Mesendoderm (in vitro differentiated cells): ENCODE data around the gene KCNN2.

ENCODE experiments used
- DNase-seq: peaks from one replicate; pipeline ENCODE4 v3.0.0; 2013
- H2AK5ac ChIP-seq: 2 replicates; pipeline ENCODE4 v1.6.1; 2013; ENCODE audit warnings: low read length, inconsistent platforms
- H2BK120ac ChIP-seq: 2 replicates; pipeline ENCODE4 v1.6.1; 2013; ENCODE audit warnings: low read depth, mild to moderate bottlenecking, low read length, moderate library complexity, mixed read lengths
- H2BK15ac ChIP-seq: replicated peaks from 2 replicates; pipeline ENCODE4 v1.6.1; 2013; ENCODE audit warnings: low read depth, mild to moderate bottlenecking, moderate library complexity
- H2BK5ac ChIP-seq: 2 replicates; pipeline ENCODE4 v1.6.1; 2013; ENCODE audit warnings: low read length, inconsistent platforms
- H3K18ac ChIP-seq: 2 replicates; pipeline ENCODE4 v1.6.1; 2013; ENCODE audit warnings: mild to moderate bottlenecking, low read length, mixed read lengths
- H3K23ac ChIP-seq: one replicate; pipeline ENCODE4 v1.6.1; 2013; ENCODE audit warnings: low read length
- H3K27ac ChIP-seq: 2 replicates; pipeline ENCODE4 v1.5.1; 2013; ENCODE audit warnings: low read depth, mild to moderate bottlenecking, inconsistent platforms, low read length, moderate library complexity
- H3K27me3 ChIP-seq: 2 replicates; pipeline ENCODE4 v1.6.1; 2013; ENCODE audit warnings: low read length, control low read depth, mild to moderate bottlenecking, inconsistent platforms; ENCODE audit not compliant: insufficient read depth, poor library complexity
- H3K36me3 ChIP-seq: 2 replicates; pipeline ENCODE4 v1.6.1; 2013; ENCODE audit warnings: low read length, inconsistent platforms; ENCODE audit not compliant: control insufficient read depth, insufficient read depth
- H3K4ac ChIP-seq: one replicate; pipeline ENCODE4 v1.6.1; 2013; ENCODE audit warnings: low read depth, mild to moderate bottlenecking, low read length, moderate library complexity
- H3K4me1 ChIP-seq: 2 replicates; pipeline ENCODE4 v1.6.1; 2013; ENCODE audit warnings: low read depth, low read length, inconsistent platforms; ENCODE audit not compliant: control insufficient read depth
- H3K4me2 ChIP-seq: 2 replicates; pipeline ENCODE4 v1.6.1; 2013; ENCODE audit warnings: low read length
- H3K4me3 ChIP-seq: 2 replicates; pipeline ENCODE4 v1.5.1; 2013; ENCODE audit warnings: mild to moderate bottlenecking, low read length
- H3K56ac ChIP-seq: one replicate; pipeline ENCODE4 v1.6.1; 2013; ENCODE audit warnings: low read length
- H3K79me1 ChIP-seq: 2 replicates; pipeline ENCODE4 v1.6.1; 2013; ENCODE audit warnings: low read length, inconsistent platforms
- H3K79me2 ChIP-seq: 2 replicates; pipeline ENCODE4 v1.6.1; 2013; ENCODE audit warnings: mild to moderate bottlenecking, low read length; ENCODE audit not compliant: control insufficient read depth, insufficient read depth
- H3K9ac ChIP-seq: 2 replicates; pipeline ENCODE4 v1.6.1; 2013; ENCODE audit warnings: low read length, inconsistent platforms
- H4K5ac ChIP-seq: one replicate; pipeline ENCODE4 v1.6.1; 2013; ENCODE audit warnings: low read length
- H4K8ac ChIP-seq: one replicate; pipeline ENCODE4 v1.6.1; 2013; ENCODE audit warnings: low read depth, mild to moderate bottlenecking, control low read depth, low read length, moderate library complexity
- WGBS: extraction: QIAGEN DNeasy Blood & Tissue Kit; methylation state at CpG from one replicate; pipeline ENCODE4 v1.1.7; 2013; ENCODE audit warnings: low lambda C conversion rate, missing lambda C conversion rate; ENCODE audit not compliant: insufficient coverage; ENCODE audit errors: extremely low coverage; 5-methylcytosine and 5-hydroxymethylcytosine counted together

The KCNN2 gene

DNA sequence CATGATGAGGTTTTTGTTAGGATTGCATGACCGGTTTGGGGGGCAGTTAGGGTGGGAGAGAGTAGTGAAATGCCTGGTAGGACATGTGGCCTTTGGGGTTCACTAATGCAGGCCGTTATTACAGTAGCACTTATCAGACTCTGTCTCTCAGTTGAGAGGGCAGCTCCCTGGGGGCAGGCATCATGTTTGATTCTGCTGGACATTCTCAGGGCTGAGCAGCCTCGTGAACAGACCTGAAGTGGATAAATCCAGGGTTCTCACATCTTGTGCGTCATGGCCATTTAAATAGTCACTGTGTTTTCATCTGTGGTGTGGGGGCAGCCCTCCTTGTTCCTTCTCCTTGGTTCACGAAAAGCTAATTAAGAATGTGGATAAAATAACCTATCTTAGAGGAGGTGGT is 18.9 kb downstream of the KCNN2 start:
- Histone ChIP-seq H3K4me2 (no peak overlapping the region), H3K4me1 (no peaks in the 10 kb centered on the region), H3K36me3 (no peaks in the 10 kb centered on the region), H3K79me2 (no peaks in the 10 kb centered on the region), H3K9ac (no peak overlapping the region), H4K5ac (no peak overlapping the region), H3K4ac (no peak overlapping the region), H3K4me3 (no peak overlapping the region), H2BK5ac (no peak overlapping the region), H3K27me3 (no peaks in the 10 kb centered on the region), H4K8ac (no peak overlapping the region), H2BK120ac (no peak overlapping the region), H2AK5ac (no peak overlapping the region), H3K23ac (no peak overlapping the region), H3K27ac (no peak overlapping the region), H3K18ac (no peak overlapping the region), H3K56ac (no peak overlapping the region), H2BK15ac (no peak overlapping the region), H3K79me1 (no peaks in the 10 kb centered on the region)
- DNase-seq, result no peak
- WGBS, result no CpG with 5 or more reads among the region's 5 CpGs

DNA sequence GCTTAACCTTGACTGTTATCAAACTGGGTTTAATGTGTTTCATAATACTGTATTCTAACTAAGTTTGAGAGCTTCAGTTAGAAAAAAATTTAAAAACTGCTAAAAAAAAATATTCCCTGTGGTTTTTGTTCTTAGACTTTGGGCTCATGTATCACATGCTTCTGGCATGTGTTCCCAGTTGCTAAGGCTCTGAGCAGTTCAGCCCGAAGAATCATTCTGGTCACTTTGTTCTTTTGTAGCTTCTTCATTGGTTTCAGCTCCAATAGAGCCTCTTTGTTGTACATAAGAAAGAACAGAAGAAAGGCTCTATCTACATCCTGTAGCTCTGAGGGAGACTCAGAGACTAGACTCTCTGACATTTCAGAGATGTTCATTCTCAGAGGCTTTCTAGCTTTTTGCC is 25.6 kb downstream of the KCNN2 start:
- H3K4me2 ChIP-seq, result no peak overlapping the region
- H3K27me3 ChIP-seq, result no peaks in the 10 kb centered on the region
- no peak overlapping the region for H3K4me3 ChIP-seq
- H3K9ac ChIP-seq, result no peak overlapping the region
- H2BK120ac ChIP-seq, result no peak overlapping the region
- no peaks in the 10 kb centered on the region for H3K4me1 ChIP-seq
- H3K79me1 ChIP-seq, result no peaks in the 10 kb centered on the region
- WGBS, result no CpG with 5 or more reads among the region's 1 CpG
- H3K4ac ChIP-seq, result no peak overlapping the region
- H2BK15ac ChIP-seq, result no peak overlapping the region
- H3K36me3 ChIP-seq, result no peaks in the 10 kb centered on the region
- no peak overlapping the region for H3K27ac ChIP-seq
- no peaks in the 10 kb centered on the region for H3K79me2 ChIP-seq
- no peak overlapping the region for H3K56ac ChIP-seq
- no peak overlapping the region for H3K23ac ChIP-seq
- H2AK5ac ChIP-seq, result no peak overlapping the region
- H4K8ac ChIP-seq, result no peak overlapping the region
- H4K5ac ChIP-seq, result no peak overlapping the region
- no peak overlapping the region for H3K18ac ChIP-seq
- H2BK5ac ChIP-seq, result no peak overlapping the region
- no peak for DNase-seq

DNA sequence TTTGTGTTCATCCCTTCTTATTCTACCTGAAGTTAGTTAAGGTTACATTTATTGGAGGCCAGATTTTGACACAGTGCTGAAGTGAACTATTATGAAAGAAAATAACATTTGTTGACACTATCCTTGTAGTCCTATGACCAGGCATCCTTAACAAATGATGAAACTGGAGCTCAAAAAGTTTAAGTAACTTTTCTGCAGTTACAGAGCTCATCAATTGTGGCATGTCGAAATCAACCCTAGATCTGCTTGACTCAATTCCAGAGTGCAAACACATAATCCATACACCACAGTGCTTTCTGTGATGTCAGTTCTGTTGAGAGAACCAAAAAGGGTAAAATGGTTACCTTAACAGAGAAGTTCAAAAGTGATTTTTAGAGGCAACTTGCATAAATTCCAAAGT is 28.6 kb downstream of the KCNN2 start:
- H3K36me3 ChIP-seq, result no peaks in the 10 kb centered on the region
- H2BK15ac ChIP-seq, result no peak overlapping the region
- no CpG with 5 or more reads among the region's 1 CpG for WGBS
- no peaks in the 10 kb centered on the region for H3K4me1 ChIP-seq
- H2BK5ac ChIP-seq, result no peak overlapping the region
- no peak overlapping the region for H3K9ac ChIP-seq
- no peak overlapping the region for H3K4me3 ChIP-seq
- H3K56ac ChIP-seq, result no peak overlapping the region
- no peak overlapping the region for H3K23ac ChIP-seq
- no peak overlapping the region for H4K8ac ChIP-seq
- no peaks in the 10 kb centered on the region for H3K27me3 ChIP-seq
- no peak overlapping the region for H4K5ac ChIP-seq
- no peaks in the 10 kb centered on the region for H3K79me1 ChIP-seq
- H3K4me2 ChIP-seq, result no peak overlapping the region
- H2AK5ac ChIP-seq, result no peak overlapping the region
- no peaks in the 10 kb centered on the region for H3K79me2 ChIP-seq
- no peak overlapping the region for H3K27ac ChIP-seq
- H2BK120ac ChIP-seq, result no peak overlapping the region
- no peak overlapping the region for H3K18ac ChIP-seq
- DNase-seq, result no peak
- no peak overlapping the region for H3K4ac ChIP-seq

DNA sequence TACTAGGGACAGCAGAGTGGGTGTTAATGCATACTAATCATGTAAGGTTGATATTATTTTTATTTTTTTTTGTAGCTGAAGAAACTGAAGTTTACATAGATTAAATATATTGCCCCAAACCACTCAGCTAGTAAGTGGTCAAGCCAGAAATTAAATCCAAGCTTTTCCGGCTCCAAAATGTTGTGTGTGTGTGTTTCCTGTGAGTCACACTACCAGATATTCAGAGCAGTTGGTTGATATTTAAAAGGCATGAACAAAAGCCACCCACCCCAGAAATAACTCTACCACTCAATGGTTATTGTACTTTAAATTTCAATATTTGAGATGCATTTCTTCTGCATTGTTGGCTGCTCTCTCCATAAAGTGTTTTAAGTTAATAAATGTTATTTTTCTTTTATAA is 29.5 kb downstream of the KCNN2 start:
- H3K23ac ChIP-seq, result no peak overlapping the region
- no peak overlapping the region for H2BK15ac ChIP-seq
- no peak overlapping the region for H3K4me3 ChIP-seq
- H3K27me3 ChIP-seq, result no peaks in the 10 kb centered on the region
- H3K56ac ChIP-seq, result no peak overlapping the region
- H3K4me2 ChIP-seq, result no peak overlapping the region
- H2AK5ac ChIP-seq, result no peak overlapping the region
- H3K36me3 ChIP-seq, result no peaks in the 10 kb centered on the region
- H4K5ac ChIP-seq, result no peak overlapping the region
- H3K79me1 ChIP-seq, result no peaks in the 10 kb centered on the region
- H3K79me2 ChIP-seq, result no peaks in the 10 kb centered on the region
- no peaks in the 10 kb centered on the region for H3K4me1 ChIP-seq
- H3K18ac ChIP-seq, result no peak overlapping the region
- WGBS, result no CpG with 5 or more reads among the region's 1 CpG
- H2BK5ac ChIP-seq, result no peak overlapping the region
- no peak overlapping the region for H3K4ac ChIP-seq
- H3K9ac ChIP-seq, result no peak overlapping the region
- DNase-seq, result no peak
- no peak overlapping the region for H3K27ac ChIP-seq
- H2BK120ac ChIP-seq, result no peak overlapping the region
- H4K8ac ChIP-seq, result no peak overlapping the region

DNA sequence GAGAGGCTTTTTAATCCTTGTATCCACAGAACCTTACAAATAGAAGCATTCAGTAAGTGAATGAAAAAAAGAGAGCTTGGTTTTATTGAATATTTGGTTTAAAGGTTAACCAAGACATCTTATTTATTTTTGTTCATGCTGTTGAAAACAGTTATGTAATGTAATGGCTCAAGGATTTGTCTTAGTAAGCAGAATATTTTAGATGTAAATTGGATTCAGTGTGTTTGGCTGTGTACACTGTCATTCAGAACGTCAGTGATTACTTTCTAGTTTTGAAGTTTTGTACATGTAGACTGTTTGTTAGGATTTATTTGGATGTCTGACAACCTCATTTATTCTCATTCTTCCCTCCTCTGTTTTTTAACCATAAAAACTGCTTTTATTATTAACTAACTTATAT is 31.3 kb downstream of the KCNN2 start:
- H3K4me3 ChIP-seq, result no peak overlapping the region
- H3K36me3 ChIP-seq, result no peaks in the 10 kb centered on the region
- H3K18ac ChIP-seq, result no peak overlapping the region
- no peak overlapping the region for H2BK15ac ChIP-seq
- H2AK5ac ChIP-seq, result no peak overlapping the region
- H3K79me1 ChIP-seq, result no peaks in the 10 kb centered on the region
- H3K4ac ChIP-seq, result no peak overlapping the region
- no peak overlapping the region for H3K23ac ChIP-seq
- H3K4me2 ChIP-seq, result no peak overlapping the region
- no peak overlapping the region for H3K27ac ChIP-seq
- H2BK120ac ChIP-seq, result no peak overlapping the region
- H3K9ac ChIP-seq, result no peak overlapping the region
- H4K5ac ChIP-seq, result no peak overlapping the region
- no peaks in the 10 kb centered on the region for H3K27me3 ChIP-seq
- no peaks in the 10 kb centered on the region for H3K4me1 ChIP-seq
- H2BK5ac ChIP-seq, result no peak overlapping the region
- no peak overlapping the region for H3K56ac ChIP-seq
- no CpG with 5 or more reads among the region's 1 CpG for WGBS
- DNase-seq, result no peak
- H3K79me2 ChIP-seq, result no peaks in the 10 kb centered on the region
- H4K8ac ChIP-seq, result no peak overlapping the region

DNA sequence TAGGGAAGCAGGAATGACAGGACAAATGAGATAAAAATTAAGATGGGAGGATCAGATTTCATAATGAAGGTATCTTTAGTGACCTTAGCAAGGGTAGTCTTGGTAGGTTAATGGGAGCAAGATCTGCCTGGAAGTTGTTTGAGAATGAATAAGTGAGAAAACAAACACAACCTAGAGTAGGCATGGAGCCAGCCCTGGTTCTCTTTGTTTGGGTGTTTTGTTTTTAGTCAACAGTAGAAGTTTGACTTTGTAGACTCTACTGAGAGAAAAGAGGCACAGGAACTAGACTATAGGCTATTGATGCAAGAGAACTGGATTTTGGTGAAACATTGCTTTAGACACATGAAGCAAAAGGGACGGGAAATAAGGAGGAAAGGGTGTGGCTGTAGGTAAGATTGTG is 40.3 kb downstream of the KCNN2 start:
- Histone ChIP-seq H3K9ac (no peak overlapping the region), H3K27ac (no peak overlapping the region), H2BK120ac (no peak overlapping the region), H3K4me1 (no peaks in the 10 kb centered on the region), H3K27me3 (no peaks in the 10 kb centered on the region), H3K79me2 (no peaks in the 10 kb centered on the region), H2BK15ac (no peak overlapping the region), H3K4me2 (no peak overlapping the region), H3K4me3 (no peak overlapping the region), H2AK5ac (no peak overlapping the region), H3K4ac (no peak overlapping the region), H3K23ac (no peak overlapping the region), H3K79me1 (no peaks in the 10 kb centered on the region), H2BK5ac (no peak overlapping the region), H3K56ac (no peak overlapping the region), H4K5ac (no peak overlapping the region), H3K36me3 (no peaks in the 10 kb centered on the region), H4K8ac (no peak overlapping the region), H3K18ac (no peak overlapping the region)
- no CpG with 5 or more reads among the region's 1 CpG for WGBS
- DNase-seq, result no peak
